HepG2 (cell line): ENCODE data around the gene AATF. TPM values are rescaled to one million over a fixed set of nuclear protein-coding genes. Genes with fewer than 3 reads are reported as not detected.

ENCODE experiments used
- HNRNPL ChIP-seq: fragments of 200-400 bp; formaldehyde crosslinking; IDR thresholded peaks from 2 replicates; pipeline ENCODE4 v1.6.1; 2017; ENCODE audit warnings: mild to moderate bottlenecking, low read depth, low read length
- MXI1 ChIP-seq: IDR thresholded peaks from 3 replicates; pipeline ENCODE4 v1.6.1; 2012; ENCODE audit warnings: low read depth, low read length, inconsistent platforms, borderline replicate concordance
- PHF20 ChIP-seq: sonication (generic); formaldehyde crosslinking; IDR thresholded peaks from 2 replicates; pipeline ENCODE4 v1.5.0; 2020; ENCODE audit warnings: mild to moderate bottlenecking, missing genetic modification reagents
- PHF8 ChIP-seq: sonication (generic); formaldehyde crosslinking; IDR thresholded peaks from 2 replicates; pipeline ENCODE4 v1.5.0; 2020; ENCODE audit warnings: missing genetic modification reagents
- PRDM15 ChIP-seq: sonication (generic); formaldehyde crosslinking; IDR thresholded peaks from 2 replicates; pipeline ENCODE4 v1.4.0; 2020; ENCODE audit warnings: missing genetic modification reagents
- RFX3 ChIP-seq: IDR thresholded peaks from 2 replicates; pipeline ENCODE4 v1.6.1; 2016; ENCODE audit warnings: missing biosample characterization, missing genetic modification reagents
- SOX13 ChIP-seq, 3 experiments: fragments of 450-650 bp in 1 of 3; sonication (generic) in 1 of 3; formaldehyde crosslinking in 1 of 3; IDR thresholded peaks in 2 of 3; conservative IDR thresholded peaks in 1 of 3; 2 replicates each; pipeline versions ENCODE4 v1.5.0 to v1.6.1; 2016 to 2020; ENCODE audit warnings: antibody characterized with exemption in 1 of 3, mild to moderate bottlenecking in 1 of 3, missing compliant biosample characterization in 1 of 3, missing genetic modification reagents in 1 of 3, moderate library complexity in 1 of 3
- ZBED4 ChIP-seq: sonication (generic); formaldehyde crosslinking; IDR thresholded peaks from 2 replicates; pipeline ENCODE4 v1.4.0; 2020; ENCODE audit warnings: missing genetic modification reagents, borderline replicate concordance
- ZNF225 ChIP-seq: sonication (generic); formaldehyde crosslinking; IDR thresholded peaks from 2 replicates; pipeline ENCODE4 v1.4.0; 2020; ENCODE audit warnings: mild to moderate bottlenecking, missing genetic modification reagents
- ZNF234 ChIP-seq: sonication (generic); formaldehyde crosslinking; conservative IDR thresholded peaks from 2 replicates; pipeline ENCODE4 v1.5.1; 2020; ENCODE audit warnings: mild to moderate bottlenecking, missing genetic modification reagents
- ZNF317 ChIP-seq: sonication (generic); formaldehyde crosslinking; IDR thresholded peaks from 2 replicates; pipeline ENCODE4 v1.5.0; 2020; ENCODE audit warnings: mild to moderate bottlenecking, missing genetic modification reagents
- ZNF556 ChIP-seq: sonication (generic); formaldehyde crosslinking; IDR thresholded peaks from 2 replicates; pipeline ENCODE4 v1.4.0; 2020; ENCODE audit warnings: mild to moderate bottlenecking, missing genetic modification reagents, borderline replicate concordance
- ZNF570 ChIP-seq: sonication (generic); formaldehyde crosslinking; IDR thresholded peaks from 2 replicates; pipeline ENCODE4 v1.4.0; 2020; ENCODE audit warnings: mild to moderate bottlenecking, missing genetic modification reagents, borderline replicate concordance
- ZNF724P ChIP-seq: sonication (generic); formaldehyde crosslinking; IDR thresholded peaks from 2 replicates; pipeline ENCODE4 v1.8.0; 2022; ENCODE audit warnings: missing genetic modification reagents, borderline replicate concordance
- polyA plus RNA-seq, 8 experiments: library from polyadenylated mRNA; depleted of rRNA in 3 of 8; stranded (reverse) in 7 of 8; unstranded in 1 of 8; fragments of >200 nt; fragmentation: Illumina TruSeq in 4 of 8; extraction: Trizol in 4 of 8; gene quantifications; 2 replicates each; pipeline versions ENCODE4 v1.2.1 to v1.2.3, GENCODE V29; 2011 to 2016; ENCODE audit warnings: low read depth in 4 of 8, missing spikeins in 1 of 8, mixed read lengths in 1 of 8; ENCODE audit not compliant: insufficient read depth in 1 of 8
- total RNA-seq, 5 experiments: library from RNA; depleted of rRNA; stranded (reverse); fragments of >200 nt; fragmentation: Illumina TruSeq; extraction: Trizol; gene quantifications; 2 replicates each; pipeline ENCODE4 v1.2.3, GENCODE V29; 2016; ENCODE audit warnings: low read depth in 1 of 5
- TF ChIP-seq, protein P1 (sequence below): sonication (generic); formaldehyde crosslinking; IDR thresholded peaks from 2 replicates; pipeline ENCODE4 v1.5.1; 2020; ENCODE audit warnings: mild to moderate bottlenecking, moderate library complexity, missing genetic modification reagents
- TF ChIP-seq, protein P2 (sequence below): sonication (generic); formaldehyde crosslinking; IDR thresholded peaks from 2 replicates; pipeline ENCODE4 v1.4.0; 2020; ENCODE audit warnings: missing genetic modification reagents

The AATF gene
- total and polyA plus RNA-seq, 2 of the 13 experiments (the other 11 are each of a cell fraction or from before 2014, with no cell fraction given), result 9.1 to 53.3 TPM

GRCh38 chr17:37067555-37068111, 118.9 kb downstream of the AATF start (continued):
- TF ChIP-seq, protein P1, sequence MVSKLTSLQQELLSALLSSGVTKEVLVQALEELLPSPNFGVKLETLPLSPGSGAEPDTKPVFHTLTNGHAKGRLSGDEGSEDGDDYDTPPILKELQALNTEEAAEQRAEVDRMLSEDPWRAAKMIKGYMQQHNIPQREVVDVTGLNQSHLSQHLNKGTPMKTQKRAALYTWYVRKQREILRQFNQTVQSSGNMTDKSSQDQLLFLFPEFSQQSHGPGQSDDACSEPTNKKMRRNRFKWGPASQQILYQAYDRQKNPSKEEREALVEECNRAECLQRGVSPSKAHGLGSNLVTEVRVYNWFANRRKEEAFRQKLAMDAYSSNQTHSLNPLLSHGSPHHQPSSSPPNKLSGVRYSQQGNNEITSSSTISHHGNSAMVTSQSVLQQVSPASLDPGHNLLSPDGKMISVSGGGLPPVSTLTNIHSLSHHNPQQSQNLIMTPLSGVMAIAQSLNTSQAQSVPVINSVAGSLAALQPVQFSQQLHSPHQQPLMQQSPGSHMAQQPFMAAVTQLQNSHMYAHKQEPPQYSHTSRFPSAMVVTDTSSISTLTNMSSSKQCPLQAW (CRISPR knock-in tag), result peak; percentile 58; the same call in 1 of the 2 replicates
- TF ChIP-seq ZNF225 (CRISPR knock-in tag), result 0 out of 2 replicates have a peak, but pooled peaks have one; percentile 43
- TF ChIP-seq RFX3 (CRISPR knock-in tag), result no peak
- TF ChIP-seq, protein P2, sequence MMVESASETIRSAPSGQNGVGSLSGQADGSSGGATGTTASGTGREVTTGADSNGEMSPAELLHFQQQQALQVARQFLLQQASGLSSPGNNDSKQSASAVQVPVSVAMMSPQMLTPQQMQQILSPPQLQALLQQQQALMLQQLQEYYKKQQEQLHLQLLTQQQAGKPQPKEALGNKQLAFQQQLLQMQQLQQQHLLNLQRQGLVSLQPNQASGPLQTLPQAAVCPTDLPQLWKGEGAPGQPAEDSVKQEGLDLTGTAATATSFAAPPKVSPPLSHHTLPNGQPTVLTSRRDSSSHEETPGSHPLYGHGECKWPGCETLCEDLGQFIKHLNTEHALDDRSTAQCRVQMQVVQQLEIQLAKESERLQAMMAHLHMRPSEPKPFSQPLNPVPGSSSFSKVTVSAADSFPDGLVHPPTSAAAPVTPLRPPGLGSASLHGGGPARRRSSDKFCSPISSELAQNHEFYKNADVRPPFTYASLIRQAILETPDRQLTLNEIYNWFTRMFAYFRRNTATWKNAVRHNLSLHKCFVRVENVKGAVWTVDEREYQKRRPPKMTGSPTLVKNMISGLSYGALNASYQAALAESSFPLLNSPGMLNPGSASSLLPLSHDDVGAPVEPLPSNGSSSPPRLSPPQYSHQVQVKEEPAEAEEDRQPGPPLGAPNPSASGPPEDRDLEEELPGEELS (CRISPR knock-in tag), result peak; percentile 90
- peak; percentile 52; the same call in 1 of the 2 replicates for TF ChIP-seq ZNF724P (CRISPR knock-in tag)
- no peak for TF ChIP-seq ZNF317 (CRISPR knock-in tag)
- peak; percentile 94; the same call in 1 of the 2 replicates for TF ChIP-seq ZBED4 (CRISPR knock-in tag)
- peak; percentile 83 for TF ChIP-seq PRDM15 (CRISPR knock-in tag)
- no peak for TF ChIP-seq ZNF234
- TF ChIP-seq PHF8, result no peak
- no peak for TF ChIP-seq HNRNPL
- TF ChIP-seq PHF20, result no peak
- no peak for TF ChIP-seq MXI1
- no peak for TF ChIP-seq ZNF556 (CRISPR knock-in tag)
- no peak for TF ChIP-seq ZNF570 (CRISPR knock-in tag)
- no peak for TF ChIP-seq SOX13 (IDR thresholded peaks at IDR 0.05)
- peak in 1 of 2 experiments; percentile 12; a peak in 1 of 4 replicates for TF ChIP-seq SOX13 (CRISPR knock-in tag; conservative IDR thresholded peaks at IDR 0.05 in 1 of 2, IDR thresholded peaks at IDR 0.05 in 1 of 2)
